NOMO-1 (cell line): Measurements from ENCODE around the gene OSBPL7.

Experiments
- DNase-seq, 2 experiments: peaks; one replicate each; lab custom pipeline; 2025; ENCODE audit not compliant: unreplicated experiment in 2 of 2; lab: John Stamatoyannopoulos, UW

Gene OSBPL7

GRCh38 chr17:47807421-47807820 is 14.2 kb downstream of the OSBPL7 start:
- no peak for DNase-seq

DNA sequence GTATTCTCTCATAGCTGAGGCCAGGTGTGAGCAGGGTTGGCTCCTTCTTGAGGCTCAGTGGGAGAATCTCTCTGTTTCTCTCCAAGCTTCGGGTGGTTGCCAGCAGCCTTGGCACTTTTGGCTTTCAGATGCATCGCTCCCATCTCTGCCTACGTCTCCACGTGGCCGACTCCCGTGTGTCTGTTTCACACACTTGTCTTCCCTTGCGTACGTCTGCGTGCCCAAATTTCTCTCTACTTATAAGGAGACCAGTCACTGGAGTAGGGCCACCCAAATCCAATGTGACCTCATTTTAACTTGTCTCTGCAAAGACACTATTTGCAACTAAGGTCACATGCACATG is 14.7 kb downstream of the OSBPL7 start:
- DNase-seq, result no peak

DNA sequence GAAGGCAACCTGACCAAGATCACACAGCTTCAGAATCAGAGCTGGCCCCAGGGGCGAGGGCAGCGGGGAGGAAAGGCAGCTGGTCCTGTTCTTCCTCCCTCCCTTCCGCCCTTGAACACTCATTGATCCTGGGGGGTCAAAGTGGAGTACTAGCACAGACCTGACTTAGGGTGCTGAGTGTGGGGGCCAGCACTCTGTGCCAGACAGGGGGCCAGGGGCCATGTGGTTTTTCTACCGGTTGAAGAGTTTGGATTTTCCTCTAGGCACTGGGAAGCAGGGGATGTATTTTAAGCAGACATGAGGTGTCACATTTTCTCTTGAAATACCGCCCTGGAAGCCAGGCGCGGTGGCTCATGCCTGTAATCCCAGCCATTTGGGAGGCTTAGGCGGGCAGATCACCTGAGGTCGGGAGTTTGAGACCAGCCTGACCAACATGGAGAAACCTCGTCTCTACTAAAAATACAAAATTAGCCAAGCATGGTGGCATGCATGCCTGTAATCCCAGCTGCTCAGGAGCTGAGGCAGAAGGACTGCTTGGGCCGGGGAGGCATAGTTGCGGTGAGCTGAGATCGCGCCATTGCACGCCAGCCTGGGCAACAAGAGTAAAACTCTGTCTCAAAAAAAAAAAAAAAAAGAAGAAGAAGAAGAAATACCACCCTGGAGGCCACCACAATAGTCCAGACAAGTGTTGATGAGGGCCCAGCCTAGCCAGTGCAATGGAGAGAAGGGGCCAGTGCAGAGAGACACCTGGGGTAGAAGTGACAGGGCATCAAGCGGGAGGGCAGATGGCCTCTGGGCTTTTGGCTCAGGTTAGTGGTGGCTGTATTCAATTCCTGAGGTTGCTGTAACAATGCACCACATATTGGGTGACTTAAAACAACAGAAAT is 15.3 kb downstream of the OSBPL7 start:
- DNase-seq, result no peak

DNA sequence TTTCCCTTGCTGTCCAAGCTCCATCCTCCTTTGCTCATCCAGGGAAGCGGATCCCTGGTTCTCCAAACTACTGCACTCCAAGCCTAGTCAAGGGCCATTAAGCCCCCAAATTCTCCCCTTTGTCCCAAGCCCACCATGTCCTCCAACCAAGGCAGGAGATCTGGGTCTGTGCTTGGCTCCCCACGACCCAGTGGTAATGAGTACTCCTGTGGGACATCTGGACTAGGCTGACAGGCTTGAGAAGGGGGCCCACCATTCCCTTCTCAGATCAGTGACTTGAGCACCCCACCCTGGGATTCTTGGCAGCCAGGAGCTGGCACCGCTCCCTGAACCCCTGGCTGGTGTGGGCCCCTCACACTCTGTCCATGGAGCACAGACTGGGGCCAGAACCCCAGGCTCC is 17.1 kb downstream of the OSBPL7 start:
- no peak for DNase-seq

- no peak for DNase-seq
These were observed 17.8 kb downstream of the OSBPL7 start for GRCh38 chr17:47803751-47804150.

DNA sequence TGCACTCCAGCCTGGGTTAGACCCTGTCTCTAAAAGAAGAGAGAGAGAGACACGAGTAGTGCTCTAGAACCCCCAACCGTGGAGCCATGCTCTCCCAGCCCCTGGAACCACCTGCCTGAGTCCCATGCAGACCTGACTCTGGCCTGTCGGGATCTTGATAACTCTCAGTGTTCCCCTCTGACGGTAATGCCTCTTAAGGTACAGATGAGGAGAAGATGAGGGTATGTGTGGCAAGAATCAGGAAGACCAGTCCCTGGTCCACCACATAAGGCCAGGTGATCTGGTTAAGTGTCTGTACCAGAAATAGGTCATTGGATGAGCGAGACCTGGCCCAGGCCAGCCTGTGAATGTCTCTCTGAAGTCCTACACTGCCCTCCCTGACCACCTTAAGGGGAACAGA is 18.4 kb downstream of the OSBPL7 start:
- DNase-seq, result no peak

- peak; percentile 8 to 29 for DNase-seq
These were observed 19.1 kb downstream of the OSBPL7 start for GRCh38 chr17:47802341-47803022.

DNA sequence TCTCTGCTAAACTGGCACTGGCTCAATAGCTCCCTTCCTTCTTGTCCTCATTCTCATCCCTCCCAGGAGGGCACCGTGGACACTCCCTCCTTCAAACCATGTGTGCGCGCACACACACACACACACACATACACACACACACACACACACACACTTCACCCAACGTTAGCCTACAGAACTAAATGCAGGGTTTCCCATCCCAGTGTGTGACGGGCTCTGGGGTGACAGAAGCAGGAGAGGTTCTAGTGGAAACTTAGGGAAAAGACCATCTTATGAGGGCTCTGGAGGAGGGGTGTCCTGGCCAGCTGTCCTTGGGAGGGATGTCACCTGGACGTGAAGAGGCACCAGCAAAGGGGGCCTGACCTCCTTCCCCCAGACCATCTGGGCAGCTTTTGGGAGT is 19.7 kb downstream of the OSBPL7 start:
- no peak for DNase-seq

DNA sequence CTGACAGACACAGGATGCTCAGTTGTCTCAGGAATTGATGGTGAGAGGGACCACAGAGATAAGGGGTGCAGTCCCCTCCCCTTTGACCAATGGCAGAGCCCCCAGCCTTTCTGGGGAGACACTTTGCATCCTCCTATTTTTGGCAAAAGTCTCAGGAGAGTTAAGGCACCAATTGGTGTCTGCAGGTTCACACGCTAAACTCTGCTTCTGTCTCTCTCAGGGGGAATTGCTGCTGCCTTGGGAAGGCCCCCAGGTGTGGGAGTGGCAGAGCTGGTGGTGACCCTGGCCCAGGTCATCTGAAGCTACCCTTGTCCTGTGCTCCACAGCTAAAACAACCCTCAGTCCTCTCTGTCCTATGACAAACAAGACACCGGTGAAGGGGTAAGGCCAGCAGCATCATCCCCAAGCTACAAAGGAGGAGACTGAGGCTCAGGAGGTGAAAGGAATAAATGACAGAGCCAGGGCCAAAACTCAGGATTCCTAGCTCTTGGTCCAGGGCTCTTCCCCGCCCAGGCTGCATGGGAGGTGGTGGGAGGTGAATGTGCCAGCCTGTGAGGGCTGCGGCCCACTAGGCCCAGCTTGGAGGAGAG is 20.3 kb downstream of the OSBPL7 start:
- DNase-seq, result no peak

DNA sequence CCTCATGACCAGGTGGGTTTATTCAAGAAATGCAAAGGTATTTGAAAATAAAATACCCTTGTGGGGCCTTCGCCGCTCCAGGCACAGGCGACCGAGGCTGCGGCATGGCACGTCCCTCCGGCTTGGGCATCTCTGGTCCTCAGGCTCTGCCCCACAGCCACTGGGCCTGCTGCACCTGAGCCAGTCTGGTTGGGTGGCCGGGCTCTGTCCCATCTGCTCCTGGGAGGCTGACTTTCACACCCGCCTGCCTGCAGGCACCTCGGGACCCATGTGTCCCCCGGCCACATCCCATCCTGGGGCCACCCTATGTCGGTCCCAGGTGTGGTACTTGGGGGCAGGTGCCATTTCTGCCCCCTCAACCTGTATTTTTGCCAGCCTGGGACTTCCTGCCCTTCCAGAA is 20.9 kb downstream of the OSBPL7 start:
- DNase-seq, result no peak

GRCh38 chr17:47797797-47798196 is 23.8 kb downstream of the OSBPL7 start:
- DNase-seq, result no peak

GRCh38 chr17:47792979-47793378 is 28.6 kb downstream of the OSBPL7 start:
- no peak for DNase-seq

GRCh38 chr17:47792457-47792856 is 29.1 kb downstream of the OSBPL7 start:
- no peak for DNase-seq

- DNase-seq, result no peak
These were observed 30.6 kb downstream of the OSBPL7 start for GRCh38 chr17:47791025-47791424.

DNA sequence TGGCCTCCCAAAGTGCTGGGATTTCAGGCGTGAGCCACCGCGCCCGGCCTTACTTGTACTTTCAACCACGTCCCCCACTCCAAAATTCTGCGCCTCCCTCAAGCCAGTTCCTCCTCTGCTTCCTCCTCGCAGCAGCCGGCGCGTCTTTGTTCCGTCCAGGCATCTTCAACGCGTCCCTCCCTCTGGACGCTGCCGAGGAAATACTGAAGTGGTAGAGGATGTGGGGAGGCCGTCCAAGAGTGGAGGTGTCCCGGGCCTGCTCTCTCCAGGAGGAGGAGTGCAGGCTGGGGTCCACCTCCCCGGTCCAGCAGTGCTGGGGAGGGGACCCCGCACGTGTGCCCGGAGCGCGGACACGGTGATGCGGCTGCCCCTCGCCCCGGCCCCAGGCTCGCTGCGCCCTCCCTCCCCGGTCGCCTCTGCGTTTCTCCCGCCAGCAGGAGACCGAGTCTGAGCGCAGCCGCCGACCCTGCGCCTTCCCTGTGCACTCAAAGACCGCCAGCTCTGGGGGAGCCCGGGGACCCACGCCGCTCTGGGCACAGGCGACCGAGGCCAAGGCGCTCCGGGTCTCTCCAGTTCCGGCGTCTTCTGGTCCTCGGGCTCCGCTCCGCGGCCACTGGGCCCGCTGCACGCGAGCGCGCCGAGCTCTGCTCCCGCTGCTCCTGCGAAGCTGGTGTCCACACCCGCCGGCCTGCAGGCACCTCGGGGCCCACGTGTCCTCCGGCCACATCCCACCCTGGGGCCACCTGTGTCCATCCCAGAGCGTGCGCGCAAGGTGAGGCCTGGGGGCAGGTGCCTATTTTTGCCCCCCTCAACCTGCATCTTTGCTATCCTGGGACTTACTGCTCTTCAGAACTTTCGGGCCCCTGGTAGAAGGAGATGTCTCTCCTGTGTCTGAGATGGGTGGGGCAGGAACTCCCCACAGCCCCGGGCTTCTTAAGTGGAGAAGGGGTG is 31.7 kb downstream of the OSBPL7 start:
- DNase-seq, result peak; percentile 10 to 26

DNA sequence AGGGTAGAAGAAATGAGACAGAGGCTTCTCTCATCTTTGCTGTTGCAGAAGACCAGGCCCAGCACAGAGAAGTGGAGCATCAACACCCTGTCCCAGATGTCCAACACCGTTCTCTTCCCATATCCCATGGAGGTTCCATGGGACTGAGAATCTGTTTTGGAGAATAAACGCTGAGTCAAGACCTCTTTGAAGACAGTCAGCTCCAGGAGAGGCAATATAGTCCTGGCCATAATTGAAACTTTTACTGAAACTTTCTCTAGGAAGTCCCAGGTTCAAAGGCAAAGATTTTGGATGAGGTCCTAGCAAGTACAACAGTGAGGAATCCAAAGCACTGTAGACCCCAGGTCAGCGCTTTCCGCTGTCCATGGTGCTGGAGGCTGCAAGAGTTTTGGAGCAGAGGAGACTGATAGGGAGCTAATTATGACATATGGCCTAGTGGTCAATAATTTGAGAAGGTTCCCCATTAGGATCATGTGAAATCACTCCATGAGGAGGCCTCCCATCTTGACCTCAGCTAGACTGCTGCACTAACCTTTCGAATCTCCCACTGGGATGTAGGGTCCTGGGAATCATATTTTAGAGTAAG is 36.0 kb downstream of the OSBPL7 start:
- peak in 1 of 2 experiments; percentile 22 for DNase-seq

GRCh38 chr17:47781397-47781796 is 40.2 kb downstream of the OSBPL7 start:
- DNase-seq, result no peak

- no peak for DNase-seq
These were observed 43.4 kb downstream of the OSBPL7 start for GRCh38 chr17:47778184-47778635.

DNA sequence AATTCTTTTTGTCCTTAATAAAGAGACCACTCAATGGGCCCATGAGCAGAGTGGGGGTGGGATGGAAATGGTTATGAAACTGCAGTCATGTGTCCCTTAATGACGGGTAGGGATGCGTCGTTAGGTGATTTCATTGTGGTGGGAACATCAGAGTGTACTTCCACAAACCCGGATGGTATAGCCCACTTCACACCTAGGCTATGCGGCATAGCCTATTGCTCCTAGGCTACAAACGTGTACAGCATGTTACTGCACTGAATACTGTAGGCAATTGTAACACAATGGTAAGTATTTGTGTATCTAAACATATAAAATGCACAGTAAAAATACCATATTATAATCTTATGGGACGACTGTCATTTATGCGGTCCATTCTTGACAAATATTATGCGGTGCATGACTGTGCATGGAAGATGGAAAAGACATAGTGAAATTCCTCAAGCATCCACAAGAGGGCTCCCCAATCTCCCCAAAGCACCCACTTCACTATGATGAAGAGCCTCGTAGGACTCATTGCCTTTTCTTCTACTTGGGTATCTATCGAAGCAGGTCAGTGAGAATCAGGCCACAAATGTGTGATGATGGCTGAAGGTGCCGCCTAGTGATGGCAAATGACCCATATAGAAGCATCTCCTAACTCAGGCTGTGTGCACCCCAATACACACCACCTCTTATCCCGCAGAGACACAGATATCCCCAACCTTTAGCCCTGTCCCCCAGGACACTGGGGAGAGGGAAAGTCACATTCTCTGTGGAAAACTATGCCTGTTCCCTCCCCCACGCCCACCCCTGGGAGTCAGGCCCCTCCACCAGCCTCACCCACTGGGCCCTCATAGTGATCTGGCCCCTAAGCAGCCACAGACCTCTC is 45.0 kb downstream of the OSBPL7 start:
- peak; percentile 2 to 36 for DNase-seq
